HEK293T (cell line): ENCODE data around the gene GOLGA5.

ENCODE experiments used
- BHLHE40 ChIP-seq: fragments of 450-650 bp; IDR thresholded peaks from 2 replicates; pipeline ENCODE4 v1.6.1; 2016; ENCODE audit warnings: mild to moderate bottlenecking, moderate library complexity, borderline replicate concordance
- ELF4 ChIP-seq: fragments of 450-650 bp; IDR thresholded peaks from 2 replicates; pipeline ENCODE4 v1.6.1; 2017; ENCODE audit warnings: antibody characterized with exemption
- FOXA1 ChIP-seq: fragments of 450-650 bp; IDR thresholded peaks from 2 replicates; pipeline ENCODE4 v1.6.1; 2016; ENCODE audit warnings: mild to moderate bottlenecking
- SP1 ChIP-seq: fragments of 450-650 bp; IDR thresholded peaks from 2 replicates; pipeline ENCODE4 v1.6.1; 2017

- no peak for TF ChIP-seq BHLHE40
- no peak for TF ChIP-seq SP1
- no peak for TF ChIP-seq ELF4
- no peak for TF ChIP-seq FOXA1
These were observed 39.1 kb upstream of the GOLGA5 start for GRCh38 chr14:92754966-92755365.
